Measurements from ENCODE around the gene PCDHGC4.
A peak's percentile ranks its signal among the peaks of the same experiment; 100 is the strongest.

PCDHGC4 gene

DNA sequence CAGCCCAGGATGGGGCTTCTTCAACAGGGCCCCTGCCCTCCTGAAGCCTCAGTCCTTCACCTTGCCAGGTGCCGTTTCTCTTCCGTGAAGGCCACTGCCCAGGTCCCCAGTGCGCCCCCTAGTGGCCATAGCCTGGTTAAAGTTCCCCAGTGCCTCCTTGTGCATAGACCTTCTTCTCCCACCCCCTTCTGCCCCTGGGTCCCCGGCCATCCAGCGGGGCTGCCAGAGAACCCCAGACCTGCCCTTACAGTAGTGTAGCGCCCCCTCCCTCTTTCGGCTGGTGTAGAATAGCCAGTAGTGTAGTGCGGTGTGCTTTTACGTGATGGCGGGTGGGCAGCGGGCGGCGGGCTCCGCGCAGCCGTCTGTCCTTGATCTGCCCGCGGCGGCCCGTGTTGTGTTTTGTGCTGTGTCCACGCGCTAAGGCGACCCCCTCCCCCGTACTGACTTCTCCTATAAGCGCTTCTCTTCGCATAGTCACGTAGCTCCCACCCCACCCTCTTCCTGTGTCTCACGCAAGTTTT, 27.6 kb downstream of the PCDHGC4 start:
- peak; percentile 31 for DNase-seq (ENCODE audit: low spot score)

DNA sequence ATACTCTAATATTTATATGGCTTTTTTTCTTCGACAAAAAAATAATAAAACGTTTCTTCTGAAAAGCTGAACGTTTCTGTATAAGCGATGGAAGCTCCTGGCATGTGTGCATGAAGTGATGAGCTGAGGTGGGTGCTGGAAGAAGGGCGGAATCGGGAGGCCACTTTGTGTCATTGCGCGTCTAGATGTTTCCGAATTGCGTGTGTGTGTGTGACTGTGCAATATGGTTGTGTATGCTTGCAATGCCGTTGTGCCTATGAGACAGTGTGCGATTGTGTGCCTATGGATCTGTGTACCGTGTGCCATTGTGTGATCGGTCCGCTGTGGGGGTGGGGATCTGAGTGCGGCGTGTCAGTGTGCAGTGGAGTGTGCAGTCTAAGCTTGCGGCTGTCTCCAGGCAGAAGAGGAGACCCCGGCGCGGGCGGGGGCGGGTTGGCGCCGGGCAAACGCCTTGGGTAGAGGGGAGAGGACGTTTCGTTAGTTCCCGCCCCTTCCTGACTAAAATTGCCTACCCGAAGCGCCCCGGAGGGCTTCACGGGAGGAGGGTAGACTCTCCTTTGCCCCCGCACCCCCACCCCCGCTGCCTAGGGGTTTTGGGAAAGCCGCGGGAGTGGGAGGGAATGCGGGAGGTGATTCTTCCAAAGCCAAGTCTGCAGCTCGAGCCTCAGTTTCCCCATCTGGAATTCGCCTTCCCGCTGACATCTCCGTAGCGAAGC, 28.2 kb downstream of the PCDHGC4 start:
- no peak for DNase-seq (ENCODE audit: low spot score)

DNA sequence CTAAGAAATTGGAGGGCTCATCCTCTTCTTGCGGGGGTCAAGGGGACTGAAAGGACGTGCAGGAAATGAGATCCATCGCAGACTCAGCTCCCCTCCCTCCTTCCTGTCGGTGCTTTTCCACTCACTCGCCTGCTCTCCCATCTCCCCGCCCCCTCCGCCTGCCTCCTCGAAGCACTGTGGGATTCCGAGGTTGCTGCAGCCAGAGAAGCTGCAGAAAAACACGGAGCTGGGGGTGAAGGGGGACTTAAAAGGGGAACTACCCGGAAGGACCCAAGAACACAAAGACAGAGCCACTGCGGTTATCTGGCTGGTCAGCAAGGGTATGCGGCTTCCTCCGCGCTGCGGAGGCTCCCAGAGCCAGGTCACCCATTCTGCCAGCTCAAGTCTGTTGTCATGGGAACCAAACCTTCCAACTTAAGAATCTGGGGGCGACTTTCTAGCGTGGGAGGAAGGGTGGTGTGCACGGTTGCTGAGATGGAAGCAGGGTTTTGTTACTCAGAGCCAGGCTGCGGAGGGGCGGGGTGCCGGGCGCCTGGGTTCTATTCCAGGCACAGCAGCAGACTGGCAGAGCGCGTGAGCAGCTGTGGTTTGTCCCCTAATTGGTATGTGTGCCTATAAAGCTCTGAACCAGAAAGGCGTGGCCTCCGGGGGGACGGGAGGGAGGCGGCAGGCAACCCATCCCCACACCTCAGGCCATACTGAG, 28.9 kb downstream of the PCDHGC4 start:
- DNase-seq (ENCODE audit: low spot score), result peak; percentile 96

DNA sequence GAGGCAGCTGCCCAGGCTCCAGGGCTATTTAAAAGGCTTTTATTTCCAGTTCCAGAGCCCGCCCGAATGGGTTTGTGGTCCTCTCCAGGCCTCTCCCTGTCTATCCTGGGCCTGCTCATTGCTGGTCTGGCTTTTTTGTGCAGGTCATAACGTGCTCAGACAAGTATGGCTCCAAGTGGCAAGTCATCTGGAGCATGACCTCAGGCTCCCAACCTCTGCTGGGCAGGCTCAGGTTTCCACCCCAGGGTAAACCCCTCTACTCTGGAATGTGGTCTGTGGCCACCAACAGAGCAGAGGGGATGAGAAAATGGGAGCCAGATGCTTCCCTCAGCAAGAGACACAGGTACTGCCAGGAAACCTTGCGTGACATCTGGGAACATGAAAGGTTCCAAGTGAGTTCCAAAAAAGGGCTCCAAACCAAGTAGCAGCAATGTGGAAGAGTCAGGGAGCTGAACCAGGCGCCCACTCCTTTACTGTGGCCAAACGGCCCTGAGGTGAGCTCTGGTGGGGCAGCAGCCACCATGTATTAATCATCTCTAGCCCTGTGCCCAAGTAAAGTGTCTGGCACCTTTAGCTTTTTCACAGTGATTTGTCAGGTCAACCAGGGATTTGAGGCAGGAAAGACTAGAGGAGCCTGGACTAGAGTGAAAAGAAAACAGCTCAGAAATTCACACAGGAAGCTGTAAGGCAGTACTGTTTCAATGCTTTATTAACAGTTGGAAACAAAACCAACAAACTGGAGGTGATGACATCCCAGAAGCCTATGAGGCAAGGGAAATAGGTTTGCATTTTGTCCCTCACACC, 29.7 kb downstream of the PCDHGC4 start:
- no peak for DNase-seq (ENCODE audit: low spot score)

DNA sequence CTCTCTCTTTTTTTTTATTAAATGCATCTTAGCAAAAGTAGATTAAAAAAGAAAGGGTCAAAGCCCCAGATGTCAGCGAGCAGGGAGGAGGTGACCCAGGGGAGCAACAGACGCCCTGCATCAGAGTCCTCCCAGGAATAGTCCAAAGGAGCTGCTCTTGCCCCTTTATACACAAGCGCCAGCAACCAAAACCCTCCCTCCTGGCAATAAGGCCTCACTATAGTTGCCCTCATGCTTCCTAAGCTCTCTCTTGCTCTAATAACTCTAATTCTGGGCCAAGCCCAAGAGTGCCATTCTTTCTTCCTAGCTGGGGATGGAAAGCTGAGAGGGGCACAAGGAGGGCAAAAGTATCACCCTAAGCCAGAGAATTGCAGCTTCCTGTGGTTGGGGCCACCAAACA, 30.3 kb downstream of the PCDHGC4 start:
- DNase-seq (ENCODE audit: low spot score), result no peak

DNA sequence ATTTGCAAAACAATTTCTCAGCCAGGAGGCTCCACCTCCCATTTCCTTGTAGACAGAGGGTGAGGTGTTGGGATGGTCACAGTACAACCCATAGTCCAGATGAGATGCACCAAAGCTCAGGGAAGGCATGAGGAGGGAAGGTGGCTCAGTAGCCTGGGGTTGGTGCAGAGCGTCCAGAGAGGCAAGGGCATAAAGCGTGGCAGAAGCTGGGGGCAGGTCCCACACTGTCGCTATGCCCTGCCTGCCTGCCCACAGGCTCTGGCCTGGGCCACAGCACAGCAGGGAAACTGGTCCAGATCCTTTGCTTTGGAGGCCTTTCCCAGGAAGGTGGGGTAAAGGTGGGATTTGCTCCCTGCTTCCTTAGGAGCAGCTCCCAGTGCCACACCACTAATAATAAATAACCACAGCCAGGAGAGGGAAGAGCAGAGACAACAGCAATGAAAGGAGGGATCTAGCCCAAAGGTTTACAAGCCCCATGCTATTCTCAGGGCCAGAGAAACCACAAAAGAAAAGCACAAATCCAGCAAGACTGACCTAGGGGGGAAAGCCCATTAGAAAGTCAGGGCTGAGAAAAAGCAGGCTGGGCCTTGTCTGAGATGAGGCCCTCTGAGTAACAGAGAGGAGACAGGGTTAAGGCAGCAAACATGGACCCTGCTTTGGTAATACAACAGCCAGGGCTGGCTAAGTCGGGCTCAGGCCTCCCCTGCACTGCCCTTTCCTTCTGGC, 31.3 kb downstream of the PCDHGC4 start:
- DNase-seq (ENCODE audit: low spot score), result no peak

DNA sequence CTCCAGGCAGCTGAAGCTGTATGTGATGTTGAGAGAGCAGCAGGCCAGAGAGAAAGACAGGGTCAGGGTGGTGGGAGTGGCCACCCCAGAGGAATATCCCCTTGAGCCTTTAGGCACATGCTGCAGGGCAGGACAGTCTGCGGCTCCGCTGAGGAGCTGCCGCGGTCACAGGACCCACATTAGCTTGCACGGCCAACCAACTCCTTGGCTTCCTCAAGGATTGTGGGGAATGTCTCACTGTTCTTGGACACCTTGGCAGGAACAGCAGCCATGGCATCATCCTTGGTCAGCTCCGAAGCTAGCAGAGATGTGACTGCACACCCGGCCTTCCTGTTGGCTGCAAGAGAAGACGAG, 31.8 kb downstream of the PCDHGC4 start:
- no peak for DNase-seq (ENCODE audit: low spot score)

DNA sequence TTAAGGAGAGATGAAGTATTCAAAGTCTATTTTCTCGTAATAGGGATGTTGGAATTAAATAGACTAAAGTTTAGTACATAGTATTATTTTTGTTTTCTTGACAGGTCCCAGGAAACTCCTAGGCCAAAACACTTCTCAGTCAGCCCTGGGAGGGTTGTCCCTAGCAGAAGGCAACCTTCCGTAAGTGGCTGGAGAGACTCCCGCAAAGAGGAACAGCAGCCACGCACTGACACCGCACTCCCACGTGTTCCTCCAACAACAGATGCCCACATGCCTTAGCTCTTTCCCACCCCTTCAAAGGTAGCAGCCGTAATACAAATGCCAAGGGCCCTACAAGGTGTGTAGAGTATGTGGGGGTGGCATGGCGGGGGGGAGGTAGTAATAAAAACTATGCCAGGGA, 32.5 kb downstream of the PCDHGC4 start:
- DNase-seq (ENCODE audit: low spot score), result no peak

DNA sequence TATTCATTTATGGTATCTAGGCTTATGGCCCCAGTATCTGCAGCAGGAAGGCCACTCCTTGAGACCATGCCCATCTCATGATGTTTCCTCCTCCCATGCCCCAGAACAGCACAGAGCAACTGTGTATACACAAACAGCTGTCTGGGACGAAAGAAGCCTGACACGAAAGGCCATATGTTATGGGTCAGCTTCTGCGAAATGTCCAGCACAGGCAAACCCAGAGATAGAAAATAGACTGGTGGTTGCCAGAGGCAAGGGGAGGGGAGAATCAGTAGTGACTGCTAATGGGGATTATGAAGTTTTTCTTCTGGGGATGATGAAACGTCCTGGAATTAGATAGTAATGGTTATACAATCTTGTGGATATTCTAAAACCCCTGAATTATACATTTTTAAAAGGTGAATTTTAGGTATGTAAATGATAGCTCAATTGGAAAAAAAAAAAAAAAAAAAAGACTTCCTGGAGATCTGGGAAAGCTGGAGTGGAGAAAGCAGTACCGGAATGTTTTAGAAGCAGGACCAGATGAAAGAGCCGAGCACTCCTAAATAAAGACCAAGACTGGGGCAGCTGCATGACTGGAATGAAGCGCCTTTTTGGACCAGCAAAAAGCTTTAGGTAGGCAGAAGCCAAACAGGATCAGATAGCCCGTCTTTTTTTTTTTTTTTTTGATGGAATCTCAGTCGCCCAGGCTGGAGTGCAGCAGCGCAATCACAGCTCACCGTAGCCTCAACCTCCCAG, 33.2 kb downstream of the PCDHGC4 start:
- no peak for DNase-seq (ENCODE audit: low spot score)

DNA sequence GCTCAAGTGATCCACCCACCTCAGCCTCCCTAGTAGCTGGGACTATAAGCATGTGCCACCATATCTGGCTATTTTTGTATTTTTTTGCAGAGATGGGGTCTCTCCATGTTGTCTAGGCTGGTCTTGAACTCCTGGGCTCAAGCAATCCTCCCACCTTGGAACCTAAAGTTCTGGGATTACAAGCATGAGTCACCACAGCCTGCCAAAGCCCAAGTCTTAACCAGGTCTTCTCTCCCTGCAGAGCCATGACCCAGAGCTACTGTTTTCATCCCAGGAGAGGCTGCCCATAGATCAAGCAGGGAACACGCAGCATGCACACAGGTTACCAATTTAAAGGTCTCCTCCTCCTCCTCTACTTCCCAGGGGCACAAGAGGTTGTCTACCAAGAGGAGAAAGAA, 33.8 kb downstream of the PCDHGC4 start:
- DNase-seq (ENCODE audit: low spot score), result no peak

DNA sequence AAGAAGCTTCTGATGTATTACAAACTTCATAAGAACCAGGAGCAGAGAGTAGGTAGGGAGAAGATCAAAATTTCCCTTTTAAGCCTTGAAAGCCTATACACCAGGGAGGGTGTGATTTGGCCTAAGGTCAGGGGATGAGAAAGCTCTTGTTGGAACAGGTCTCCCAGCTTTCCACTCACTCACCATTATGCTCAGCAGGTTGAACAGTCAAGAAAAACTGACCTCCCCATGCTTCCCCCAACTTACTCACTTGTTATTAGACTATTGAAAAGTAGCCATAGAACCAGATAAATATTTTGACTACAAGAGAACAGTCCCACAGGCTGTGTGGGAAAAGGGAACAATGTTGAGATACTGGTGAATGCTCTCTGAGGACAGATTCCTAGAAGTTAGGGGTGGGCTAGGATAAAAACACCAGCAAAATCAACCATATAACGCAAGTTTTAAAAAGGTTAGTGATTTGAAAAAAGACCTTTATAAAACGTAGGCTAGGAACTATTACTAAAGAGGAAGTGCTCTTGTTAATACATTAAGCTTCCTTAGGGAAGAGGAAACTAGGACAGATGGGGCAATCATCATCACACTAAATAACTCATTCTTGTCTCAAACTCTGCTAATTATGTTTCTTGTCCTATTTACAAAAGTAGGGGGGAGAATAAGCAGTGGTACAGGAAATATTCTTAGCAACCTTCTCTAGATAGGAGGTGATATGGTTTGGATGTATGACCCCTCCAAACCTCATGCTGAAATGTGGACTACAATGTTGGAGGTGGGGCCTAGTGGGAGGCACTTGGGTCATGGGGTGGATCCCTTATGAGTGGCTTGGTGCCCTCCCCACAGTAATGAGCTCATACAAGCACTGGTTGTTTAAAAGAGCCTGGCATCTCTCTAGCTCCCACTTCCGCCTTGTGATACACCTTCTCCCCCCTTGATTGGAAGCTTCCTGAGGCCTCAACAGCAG, 35.1 kb downstream of the PCDHGC4 start:
- DNase-seq (ENCODE audit: low spot score), result peak; percentile 37

DNA sequence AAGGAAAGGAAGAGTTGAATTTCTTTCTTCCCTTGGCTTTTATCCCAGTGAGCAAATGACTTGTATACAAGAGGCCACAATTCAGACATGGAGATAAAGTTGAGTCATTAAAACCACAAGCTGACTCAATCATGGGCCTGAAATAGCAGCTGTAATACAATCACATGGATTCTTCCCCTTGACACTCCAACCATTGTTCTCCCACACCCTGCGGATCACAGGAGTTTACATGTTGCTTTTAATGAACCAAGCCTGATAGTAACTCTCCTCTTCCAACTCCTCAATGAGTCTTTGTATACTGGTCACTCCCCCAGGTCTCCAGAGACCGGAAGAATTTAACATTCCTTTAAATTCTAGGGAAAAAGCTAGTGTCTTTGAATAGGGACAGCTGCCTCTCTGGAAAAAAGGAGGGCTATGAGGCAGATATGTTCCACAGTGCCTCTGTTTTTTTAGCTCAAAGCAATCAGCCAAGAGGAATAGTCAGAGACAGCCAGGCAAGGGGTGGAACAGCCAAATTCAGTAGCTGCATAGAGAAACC, 36.5 kb downstream of the PCDHGC4 start:
- DNase-seq (ENCODE audit: low spot score), result peak; percentile 100

DNA sequence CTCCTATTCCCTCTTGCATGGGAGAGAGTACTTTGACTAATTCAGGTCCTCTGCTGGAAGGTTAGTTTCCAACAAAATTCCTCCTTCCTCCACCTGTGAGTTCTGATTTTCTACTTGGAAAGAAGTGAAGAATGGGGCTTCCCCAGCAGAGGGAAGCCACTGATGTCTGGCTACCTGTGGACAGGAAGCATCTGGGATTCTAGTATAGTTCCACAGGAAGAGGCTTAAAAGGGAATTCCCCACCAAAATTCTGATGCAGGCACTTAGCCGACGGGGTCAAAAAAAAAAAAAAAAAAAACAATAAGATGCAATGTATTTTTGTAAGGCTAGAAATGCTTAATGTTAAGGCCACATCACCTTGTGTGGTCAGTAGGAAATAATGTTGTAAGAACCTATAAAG, 37.5 kb downstream of the PCDHGC4 start:
- DNase-seq (ENCODE audit: low spot score), result peak; percentile 33

DNA sequence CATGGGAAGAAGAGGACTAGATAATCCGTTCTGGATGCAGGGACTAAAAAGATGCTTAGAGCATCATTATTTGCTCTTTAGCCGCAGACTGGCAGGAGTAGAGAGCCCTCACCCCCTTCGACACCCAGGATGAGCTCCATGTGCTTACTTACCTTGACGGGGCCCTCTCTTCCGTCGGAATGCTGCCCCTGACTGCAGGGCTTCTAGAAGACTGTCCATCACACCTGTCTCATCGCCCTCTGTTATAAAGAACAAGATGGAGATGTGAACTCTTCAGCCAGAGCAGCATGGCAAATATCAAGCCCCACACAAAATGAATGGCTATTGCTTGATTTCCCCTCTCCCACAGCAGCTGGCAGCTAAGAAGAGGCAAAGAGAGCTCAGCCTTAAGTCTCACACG, 39.2 kb downstream of the PCDHGC4 start:
- no peak for DNase-seq (ENCODE audit: low spot score)

DNA sequence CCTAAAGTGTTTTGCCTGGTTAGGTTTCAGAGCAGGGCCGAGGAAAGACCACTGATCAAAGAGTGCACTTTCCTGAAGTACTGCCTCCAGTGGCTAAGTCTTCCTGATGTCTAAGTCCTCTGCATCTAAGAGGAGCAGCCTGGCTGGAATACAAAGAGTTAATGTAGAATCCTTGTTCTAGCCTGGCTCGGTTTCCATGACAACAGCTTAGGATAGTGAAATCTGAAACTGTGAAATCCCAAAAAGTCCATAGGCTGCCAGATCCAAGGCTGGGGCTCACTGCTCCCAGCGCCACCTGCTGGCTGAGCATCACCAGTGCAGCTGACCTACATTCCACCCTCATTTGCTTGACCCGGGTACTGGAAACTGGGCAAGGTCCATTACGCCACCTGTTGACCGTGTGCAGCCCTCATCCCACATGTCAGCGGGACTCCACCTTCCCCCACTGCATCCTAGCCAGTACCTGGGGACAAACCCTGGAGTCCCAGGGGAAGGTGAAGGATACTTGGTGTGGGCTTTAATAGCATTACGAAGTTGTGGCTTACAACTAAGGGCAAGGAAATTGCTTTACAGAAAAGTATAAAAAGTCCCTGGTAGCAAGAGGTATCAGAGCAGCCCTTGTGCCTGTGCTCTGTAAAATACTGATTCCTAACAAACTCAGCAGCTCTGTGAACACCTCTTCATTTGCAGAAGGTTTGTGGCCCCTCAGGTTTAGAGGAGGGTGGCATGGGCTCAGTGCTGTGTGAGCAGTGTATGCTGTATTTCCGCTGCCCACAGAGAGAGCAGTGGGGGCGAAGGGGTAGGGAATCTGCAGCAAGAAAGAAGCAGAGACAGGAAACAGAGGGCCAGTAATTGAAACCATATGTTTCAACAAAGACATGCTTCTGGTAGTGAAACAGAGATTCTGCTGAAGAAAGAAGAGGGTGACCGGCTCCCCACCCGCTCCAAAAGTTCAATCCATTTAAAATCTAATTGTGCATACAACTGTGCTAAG, 40.1 kb downstream of the PCDHGC4 start:
- peak; percentile 92 for DNase-seq (ENCODE audit: low spot score)

DNA sequence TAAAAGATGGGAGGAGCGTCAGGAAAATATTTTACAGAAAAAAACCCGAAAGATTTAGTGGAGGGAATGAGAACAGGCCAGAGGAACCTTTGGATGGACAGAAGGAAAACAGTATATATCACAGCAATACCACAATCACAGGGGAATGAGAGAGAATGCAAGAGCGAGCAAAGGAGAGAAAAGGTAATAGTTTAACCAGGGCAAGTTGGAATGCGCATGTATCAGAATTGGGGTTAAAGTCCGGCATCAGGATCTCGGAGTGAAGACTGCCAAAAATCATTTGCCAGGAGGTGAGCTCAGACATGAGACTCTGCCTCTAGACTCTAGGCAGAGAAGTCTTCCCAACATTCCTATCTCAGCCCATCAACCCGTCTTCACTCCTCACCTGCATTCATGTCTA, 40.8 kb downstream of the PCDHGC4 start:
- DNase-seq (ENCODE audit: low spot score), result no peak

DNA sequence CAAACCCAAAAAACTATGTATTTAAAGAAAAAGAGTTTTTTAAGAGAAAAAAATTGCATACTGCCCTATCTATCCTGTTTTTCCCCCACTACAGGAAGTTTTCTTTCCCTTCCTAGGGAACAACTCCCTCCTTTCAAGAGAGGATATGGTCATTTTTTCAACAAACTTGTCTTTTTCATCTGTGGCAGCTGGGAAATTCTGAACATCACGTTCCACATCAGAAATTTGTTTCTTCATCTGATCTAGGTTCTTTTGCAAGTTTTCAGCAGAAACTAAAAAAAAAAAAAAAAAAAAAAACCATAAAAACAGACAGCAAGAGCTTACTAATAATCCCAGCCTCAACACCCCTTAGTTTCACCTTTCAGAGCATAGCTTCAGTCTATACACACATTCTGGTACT, 42.6 kb downstream of the PCDHGC4 start:
- no peak for DNase-seq (ENCODE audit: low spot score)

DNA sequence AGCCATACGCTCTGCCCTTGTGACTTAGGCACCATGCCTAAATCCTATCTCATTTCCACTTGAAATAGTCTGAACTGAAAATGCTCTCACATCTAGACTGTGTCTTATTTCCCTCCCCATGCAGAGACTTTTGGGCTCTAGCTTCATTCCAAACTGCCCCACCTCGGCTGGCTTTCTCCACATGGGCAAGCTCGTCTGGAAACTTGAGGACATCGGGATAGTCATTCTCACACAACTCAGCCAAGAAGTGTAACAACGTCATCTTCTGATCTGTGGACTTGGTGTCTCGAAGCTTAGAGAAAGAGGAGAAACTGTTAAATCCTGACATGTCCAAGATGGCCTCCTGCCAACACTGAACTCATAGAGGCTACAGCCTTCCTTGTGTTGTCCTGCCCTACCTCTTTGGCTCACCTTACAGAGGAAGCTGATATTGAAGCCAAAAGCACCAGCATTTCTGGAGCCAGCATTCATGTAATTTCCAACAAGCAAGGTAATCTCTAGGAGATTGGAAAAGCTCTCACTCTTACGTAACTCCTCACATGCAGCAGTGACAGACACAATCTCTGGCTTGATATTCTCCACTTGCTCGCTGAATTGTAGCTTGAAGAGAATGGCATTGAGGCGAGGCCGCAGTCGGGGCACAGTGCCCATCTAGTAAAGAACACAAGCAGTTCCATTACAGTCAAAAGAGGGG, 43.6 kb downstream of the PCDHGC4 start:
- DNase-seq (ENCODE audit: low spot score), result no peak

Data from SW480 (cell line).